SIG-M5 treated with dmso at 0.1 percent for 504 hours (cell line): ENCODE results near the gene LHX1.

ENCODE experiments used
- DNase-seq: peaks from one replicate; lab custom pipeline; 2025; ENCODE audit not compliant: unreplicated experiment; lab: John Stamatoyannopoulos, UW

The LHX1 gene

DNA sequence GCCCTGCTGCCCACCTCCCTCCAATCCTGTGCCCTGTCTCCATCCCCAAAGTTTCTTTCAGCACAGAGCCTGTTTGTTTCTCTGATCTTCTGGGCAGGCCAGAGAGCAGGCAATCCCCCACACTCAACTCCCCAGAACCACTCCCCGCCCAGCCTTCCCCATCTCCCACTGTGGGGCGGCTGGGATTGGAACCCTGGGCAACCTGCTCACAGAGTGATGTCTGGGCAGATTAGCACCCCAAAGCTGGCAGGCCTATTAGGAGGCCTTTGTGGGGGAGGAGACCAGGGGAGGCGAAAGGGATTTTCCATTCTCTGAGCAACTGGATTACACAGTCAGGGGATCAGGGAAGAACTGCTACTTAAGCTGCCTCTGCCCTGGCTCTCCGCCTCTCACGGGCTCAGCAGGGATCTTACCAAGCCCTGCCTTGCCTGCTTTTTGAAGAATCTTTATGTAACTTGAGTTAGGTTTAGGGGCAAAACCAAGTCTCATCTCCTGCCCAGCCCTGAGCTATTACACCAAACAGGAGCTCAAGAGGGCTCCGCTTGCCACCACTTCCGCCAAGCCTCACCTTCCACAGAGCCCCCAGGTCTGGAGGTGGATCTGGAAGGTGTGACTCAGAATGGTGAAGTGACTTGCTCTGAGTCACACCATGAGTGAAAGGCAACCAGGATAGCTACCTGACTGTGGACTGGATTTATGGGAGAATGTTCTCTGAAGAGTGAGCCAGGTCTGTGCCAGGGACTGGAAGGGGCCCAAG, 16.0 kb upstream of the LHX1 start:
- no peak for DNase-seq

DNA sequence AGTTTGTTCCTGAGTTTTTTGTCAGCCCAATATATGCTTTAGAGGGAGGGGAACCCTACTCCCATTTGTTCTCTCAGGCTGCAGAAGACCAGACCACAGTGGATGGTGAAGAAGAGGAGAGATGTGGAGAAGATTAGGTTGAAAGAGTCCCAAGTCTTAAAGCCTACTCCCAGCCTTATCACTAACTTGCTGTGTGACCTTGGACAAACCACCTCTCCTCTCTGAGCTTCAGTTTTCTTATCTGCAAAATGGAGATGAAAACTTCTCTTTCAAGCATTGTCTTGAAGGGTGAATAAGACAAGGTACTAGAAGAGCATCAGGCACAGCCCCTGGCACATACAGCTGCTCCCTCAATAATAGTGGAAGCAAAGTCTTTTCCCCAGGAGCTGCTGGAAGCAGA, 15.1 kb upstream of the LHX1 start:
- no peak for DNase-seq

DNA sequence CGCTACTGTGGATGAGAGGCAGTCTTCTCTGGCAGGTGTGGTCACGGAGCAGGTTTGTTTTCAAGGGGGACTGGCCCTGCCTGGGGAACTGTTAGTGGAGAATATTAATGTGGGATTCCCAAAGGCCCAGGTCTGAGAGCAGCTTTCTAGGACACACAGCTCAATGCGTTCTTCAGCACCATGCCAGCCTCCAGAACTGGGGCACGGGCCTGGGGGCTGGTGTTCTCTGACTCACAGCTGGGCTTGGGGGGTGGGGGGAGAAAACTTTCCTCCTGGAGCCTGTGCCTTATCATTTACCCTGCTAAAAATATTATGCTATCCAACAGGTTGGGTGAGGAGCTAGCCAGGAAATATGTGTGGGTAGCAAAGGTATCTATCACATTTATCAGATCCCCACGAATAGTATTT, 13.5 kb upstream of the LHX1 start:
- no peak for DNase-seq

DNA sequence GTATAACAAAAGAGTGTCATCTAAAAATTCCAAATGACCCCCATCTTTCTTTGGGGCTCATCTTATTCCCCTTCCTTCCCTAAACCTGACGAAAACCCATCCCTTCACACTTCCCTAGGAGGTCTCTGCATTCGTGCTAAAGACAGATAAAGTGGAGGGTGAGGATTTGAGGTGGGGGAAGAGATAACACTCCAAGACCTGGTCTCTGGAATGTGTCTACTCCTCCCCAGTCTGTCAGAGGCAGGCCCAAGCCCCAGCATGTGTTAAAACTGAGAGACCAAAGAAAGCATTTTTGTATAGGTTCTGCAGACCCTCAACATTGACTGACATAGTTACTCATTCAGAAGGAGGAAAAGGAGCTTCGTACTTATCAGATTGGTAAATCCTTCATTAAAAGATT, 11.0 kb upstream of the LHX1 start:
- DNase-seq: no peak

DNA sequence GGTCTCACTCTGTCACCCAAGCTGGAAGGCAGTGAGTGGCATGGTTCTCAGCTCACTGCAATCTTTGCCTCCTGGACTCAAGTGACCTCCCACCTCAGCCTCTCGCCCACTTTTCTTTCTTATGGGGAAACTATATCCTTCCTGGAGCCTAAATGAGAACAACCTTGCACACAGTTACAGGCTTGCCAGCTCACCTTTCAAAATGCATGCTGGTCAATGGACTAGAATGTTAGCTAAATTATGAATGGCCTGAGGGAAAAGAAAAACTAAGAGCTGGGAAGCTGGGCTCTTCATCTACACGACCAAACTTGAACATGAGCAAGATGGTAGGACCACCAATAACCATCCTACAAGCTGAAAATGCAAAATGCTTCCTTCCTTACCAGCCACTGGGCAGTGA, 10.6 kb upstream of the LHX1 start:
- DNase-seq: no peak

DNA sequence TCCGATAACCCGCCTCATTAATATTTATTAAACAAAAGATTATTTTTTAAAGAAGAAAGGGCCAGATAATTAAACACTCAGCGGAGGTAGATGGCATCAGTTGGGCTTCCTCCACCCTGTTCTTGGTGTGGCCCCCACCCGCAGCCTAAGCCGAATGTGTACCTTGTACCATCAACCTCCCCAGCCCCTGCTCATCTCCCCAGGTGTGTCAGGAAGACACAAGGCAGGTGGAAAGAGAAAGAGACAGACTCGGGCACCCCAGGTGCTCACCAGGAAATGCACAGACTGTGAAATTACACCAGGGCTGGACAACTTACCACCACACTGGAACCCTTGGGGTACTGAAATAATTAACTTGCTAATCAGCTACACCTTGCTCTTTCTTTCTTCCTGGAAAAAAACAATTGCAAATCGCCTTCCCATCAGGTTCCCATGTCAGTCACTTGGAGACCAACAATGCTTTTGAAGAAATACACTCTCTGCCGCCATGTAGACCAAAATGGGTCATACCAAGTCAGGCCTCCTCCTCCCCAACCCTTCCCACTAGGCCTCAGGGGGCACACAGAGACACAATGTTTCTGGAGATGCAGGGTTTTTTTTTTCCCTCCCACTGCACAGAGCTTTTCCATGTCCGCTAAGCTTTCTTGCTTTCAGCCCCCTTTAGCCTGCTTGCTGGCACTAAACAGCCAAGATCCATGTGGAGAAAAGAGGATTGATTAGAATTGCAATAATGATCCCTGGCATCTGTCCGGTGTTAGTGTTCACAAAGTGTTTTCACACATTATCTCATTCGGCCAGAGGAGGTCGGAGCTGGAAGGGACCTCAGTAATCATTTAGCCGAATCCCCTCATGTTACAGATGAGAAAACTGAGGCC, 8.6 kb upstream of the LHX1 start:
- DNase-seq: no peak

DNA sequence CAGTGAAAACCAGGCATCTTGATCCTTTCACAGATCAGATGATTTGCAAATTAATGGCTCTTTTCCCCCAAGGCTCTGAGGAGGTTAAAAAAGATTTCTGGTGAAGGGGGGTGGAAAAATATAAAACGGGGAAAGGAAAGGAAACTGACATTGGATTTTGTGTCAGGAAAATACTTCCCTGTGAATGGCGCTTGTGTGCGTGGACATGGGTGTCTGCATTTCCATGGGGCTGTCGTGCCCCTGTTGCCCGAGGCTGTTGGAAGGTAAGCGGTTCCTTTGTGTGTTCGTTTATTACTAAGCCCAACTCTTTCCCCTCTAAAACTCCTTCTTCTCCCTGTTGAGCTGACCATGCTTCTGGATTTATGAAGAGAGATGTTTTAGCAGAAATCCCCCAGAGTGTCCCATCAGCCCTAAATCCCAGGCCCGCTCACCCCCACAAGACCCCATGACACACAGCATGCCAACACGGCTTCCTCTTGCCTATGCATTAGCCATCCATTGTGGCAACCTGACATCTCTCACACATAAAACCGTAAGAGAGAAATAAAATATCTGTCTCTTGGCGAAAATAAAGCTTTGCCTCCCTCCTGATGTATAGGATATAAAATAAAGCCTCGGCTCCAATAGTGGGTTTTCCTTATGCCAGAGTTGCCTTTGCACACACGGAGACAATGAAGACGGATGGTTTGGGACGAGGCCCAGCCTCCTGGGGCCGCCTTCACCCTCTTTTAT, 7.3 kb upstream of the LHX1 start:
- DNase-seq: no peak

DNA sequence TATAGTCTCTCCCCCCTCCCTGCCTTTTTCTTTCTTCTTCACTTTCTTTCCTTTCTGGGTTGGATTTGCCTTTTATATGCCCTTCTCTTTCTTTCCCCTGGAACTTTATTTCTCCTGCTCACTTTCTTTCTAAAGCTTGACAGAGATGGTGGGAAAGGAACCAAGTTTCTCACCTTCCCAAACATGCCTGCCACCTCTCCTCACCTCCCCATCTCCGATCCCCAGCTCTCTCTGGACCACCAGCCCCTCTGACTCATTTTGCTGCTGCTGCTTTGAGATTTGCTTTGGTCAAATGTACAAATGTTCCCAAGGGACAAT, 6.7 kb upstream of the LHX1 start:
- DNase-seq: no peak

DNA sequence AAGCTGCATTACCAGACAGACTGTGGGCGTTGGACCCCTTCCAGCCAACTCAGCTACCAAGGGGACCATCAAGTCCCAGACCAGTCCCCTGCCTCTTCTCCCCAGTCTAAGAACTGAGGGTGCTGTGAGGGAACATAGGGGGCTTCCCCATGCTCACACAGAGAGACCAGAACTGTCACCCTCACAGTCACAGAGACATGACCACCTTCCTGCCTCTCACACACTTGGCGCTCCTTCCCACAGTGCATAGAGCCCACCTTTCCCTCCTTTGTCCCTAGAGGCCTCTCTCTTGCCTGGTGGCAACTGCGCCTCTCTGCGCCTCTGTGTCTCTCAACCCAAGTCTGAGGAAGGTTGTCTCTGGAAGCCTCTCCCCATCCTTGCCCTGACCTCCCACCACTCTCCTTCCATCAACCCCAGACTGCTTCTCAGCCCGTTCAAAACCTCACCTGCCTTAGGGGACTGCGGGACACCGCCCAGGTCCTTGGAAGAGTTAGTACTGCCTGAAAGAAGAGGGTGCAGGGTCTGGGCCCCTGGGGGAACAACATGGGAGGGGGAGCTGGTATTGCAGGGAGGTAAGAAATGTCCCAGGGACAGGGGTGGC, 6.1 kb upstream of the LHX1 start:
- DNase-seq: no peak

DNA sequence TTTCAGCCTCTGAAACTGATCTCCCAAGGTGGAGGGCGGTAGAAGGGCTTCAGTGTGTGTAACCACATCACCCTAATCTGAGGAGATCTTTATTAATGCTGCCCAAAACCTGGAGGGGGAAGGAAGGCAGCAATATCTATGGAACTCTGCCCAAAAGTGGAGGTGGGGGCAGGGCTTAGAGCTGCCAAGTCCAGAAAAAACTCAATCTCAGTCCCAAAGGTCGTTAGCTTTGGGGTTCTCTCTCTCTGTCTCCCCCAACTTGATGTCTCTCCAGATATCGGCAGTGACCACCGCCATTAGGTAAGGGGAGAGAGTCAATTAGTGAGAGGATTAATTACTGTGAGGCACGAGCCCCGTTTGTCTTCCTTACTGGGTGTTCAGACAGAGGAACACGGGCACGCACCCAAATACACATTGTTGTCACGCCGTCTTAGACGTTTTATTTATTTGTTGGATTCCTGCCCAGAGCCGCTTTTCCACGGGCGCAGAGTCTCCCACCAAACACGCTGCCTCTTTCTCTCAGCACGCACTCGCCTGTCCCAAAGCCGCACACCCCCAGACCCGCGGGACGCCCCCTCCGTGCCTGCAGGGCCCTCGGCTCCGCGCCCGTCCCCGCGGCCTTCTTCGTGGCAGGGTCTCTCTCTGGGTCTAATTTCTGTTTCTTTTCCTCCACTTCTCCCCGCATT, 5.4 kb upstream of the LHX1 start:
- no peak for DNase-seq

DNA sequence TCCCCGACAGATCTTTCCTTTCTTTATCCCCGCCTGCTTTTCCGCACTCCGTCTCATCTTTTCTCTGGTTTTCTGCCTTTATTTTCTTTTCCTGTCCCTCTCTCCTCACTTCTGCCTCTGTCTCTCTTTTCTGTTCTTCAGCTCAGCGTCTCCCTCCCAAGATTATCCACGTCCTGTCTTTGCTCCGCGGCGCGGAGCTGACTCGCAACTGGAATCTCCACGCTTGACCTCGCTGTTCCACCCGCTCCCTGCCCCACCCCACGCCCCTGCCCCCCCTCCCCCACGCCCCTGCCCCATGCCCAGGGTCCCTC, 4.9 kb upstream of the LHX1 start:
- no peak for DNase-seq

DNA sequence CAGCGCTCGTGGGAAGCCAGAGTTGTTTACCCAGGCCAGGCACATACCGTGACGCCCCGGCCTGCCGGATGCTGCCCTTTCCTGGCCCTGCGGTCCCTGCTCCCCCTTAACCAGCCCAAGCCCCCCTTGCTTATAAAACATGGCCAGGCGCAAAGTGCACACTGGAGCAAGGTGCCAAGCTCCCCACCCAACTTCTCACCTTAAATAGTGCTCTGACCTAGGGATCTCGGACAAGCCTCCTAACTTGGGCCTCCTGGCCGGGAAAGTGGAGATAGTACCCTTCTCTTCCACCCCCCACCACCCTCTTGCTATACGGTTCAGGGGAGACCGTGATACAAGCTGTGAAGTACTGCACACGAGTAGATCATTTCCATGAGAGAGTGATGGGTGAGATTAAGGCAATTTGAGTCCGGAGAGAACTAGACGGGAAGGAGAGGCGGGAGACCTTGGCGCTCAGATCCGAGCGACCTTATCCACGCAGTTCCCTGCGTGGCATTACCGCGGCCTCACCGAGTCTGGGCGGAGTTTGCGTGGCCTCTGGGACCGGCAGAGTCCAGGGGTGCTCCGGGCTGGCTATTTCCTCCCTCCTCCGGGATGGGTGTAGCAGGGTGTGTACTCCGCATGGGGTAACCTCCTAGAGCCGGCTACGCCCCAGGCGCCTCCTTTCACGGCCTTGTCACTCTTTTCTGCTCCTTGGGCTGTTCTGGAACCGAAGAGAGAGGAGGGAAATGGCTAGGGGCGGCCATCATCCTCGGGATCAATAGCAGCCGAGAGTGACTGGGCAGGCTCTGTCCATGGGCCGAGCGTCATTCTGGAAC, 4.4 kb upstream of the LHX1 start:
- DNase-seq: no peak

DNA sequence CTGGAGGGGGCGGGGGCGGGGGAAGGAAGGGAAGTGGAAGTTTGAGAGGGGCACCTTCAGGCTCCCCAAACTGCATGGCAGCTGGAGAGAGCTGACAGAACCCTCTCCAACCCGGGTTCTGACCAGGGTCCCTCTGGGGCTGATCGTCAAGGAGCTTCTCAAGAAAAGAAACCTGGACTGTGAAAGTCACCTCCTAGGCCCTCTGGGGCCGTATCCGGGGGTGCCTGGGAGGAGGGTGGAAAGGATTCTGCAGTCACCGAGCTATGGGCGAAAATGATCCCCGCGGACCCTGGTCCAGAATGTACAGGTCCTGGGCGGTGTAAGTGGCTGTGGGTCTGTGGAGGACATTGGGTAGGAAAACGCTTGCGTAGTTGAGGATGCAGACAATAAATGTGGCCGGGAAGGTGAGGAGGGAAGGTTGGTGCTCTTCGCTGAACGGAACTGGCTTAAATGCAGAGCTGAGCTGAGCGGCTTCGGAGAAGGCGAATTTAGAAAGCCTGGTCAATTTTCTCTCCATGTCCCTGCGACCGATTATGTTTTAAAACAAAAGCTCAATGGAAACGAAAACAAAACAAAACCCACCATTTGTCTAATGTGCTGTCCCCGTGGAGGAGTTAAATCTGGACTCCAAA, 3.6 kb upstream of the LHX1 start:
- DNase-seq: no peak

DNA sequence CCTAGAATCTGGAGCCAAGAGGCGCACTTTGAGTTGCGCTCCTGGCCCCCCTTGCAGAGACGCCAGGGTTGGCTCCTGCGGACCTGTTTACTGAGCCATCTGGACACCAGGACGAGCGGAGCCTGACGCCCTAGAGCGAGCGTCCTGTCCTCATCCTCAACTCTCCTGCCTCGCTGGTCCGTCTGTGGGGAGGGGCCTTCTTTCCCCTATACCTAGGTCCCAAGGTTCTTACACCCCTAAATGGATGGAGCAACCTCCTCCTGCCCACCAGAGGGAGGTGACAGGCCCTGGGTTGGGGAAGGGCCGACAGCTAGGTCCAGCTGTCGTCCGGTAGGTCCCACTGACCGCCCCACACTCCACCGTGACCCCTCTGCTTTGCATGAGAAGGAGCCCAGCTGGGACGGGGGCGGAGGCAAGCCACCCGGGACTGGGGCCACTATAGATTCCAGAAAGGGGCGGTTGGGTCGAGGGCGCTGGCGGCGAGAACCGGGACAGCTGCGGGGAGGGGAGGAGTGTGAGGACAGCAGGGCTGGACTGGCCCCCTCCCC, 3.1 kb upstream of the LHX1 start:
- no peak for DNase-seq

DNA sequence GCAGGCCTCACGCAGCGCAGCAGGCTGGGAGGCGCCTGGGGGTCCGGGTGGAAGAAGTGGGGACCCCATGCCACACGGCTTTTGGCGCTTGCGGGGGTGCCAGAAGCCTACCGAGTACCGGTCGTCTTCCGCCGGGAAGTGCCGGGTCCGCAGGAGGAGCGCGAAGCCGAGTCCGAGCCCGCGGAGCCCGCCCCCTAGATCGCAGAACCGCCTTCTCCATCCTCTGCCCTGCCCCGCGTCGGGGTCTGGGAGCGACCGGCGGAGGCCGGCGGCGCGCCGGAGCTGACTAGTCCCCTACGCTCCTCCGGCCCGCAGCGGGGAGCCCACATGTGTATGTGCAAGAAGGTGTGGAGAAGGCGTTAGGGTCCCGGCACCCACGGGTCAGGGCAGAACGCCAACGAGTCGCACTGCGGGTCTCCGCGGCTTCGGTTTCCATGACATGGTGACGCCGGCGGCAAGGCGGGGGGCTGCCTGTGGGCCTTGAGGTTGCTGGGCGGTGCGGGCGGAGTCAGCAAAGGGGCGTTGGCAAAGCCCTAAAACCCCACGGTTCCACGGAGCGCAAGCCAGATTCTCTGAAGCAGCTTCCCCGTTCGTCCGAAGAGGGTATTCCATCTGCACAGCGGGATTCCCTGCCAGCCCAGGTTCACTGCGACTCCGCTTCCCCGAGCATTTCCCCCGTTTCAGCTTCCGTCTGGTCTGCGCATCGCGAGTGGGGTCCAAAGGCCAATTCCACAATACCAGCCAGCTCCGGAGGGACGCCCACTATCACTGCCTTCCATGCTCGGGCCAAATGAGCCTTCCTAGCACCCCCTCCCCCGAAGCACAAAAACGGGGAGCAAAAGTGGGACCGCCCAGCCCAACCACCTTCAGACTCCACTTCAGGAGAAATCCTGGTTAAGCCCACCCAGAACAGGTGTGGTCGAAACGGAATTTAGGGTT, 2.3 kb upstream of the LHX1 start:
- no peak for DNase-seq

DNA sequence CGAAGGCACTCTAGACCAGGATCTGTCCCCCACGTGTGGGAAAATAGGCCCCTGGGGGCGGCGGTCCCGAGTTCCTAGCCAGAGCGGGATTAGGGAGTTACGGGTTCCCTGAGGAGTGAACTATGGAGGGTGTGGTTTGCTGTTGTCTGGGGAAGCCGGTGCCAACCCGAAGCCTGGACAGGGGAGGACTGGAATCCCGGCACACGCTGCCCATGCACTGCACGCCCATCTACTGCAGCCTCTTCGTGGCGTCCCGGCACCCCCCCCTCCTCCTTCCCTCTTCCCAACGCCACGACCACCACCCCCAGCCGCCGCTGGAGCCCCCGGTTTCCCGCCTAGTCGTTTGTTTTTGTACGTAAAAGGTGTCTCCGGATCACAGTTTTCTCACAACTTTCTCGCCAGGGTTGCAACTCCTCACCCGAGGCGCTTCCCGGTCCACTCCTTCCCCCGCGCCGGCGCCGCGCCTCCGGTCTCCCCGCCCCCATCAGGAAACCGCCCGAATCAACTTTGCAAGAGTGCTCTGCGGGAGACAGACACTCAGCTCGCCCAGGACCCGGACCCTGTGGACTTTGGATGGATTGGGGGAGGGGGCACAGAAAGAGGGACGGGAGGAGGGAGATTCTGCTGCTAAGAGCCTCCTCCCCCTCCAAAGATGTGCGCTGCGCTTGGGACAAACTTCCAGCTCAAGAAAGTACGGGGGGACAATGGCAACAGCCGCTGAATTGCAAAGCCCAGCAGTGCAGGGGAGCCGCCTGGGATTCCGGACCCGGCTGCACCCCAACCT, 1.4 kb upstream of the LHX1 start:
- no peak for DNase-seq

DNA sequence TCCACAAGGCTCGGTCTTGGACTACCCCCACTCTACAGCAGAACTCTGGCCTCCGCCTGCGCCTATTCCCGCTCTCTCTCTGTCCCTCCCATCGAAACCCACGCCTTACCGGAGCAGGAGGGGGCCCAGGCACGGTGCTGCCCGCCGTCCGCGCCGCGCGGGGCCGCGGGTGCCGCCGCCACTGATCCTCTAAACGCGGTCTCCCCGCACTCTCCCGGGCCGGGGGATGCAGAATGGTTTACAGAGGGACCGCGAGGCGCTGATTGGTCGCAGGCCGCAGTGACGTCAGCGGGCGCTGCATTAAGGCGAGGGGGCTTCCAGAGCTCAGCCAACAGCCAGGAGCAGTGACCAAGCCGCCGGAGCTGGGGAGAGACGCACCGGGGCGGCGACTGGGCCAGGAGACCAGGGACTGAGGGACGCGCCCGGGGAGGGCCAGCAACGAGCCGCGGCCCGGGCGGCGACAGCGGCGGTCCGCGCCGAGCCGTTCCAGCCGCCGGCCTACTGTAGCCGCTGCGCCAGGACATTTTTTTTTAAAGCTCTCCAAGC, 747 bp upstream of the LHX1 start:
- no peak for DNase-seq
